A673 (cell line): ENCODE results near the gene UBN2.
"Not testable (repeated sequence)": the region's sequence is repeated elsewhere in the genome, so short reads cannot be mapped to it uniquely, and the experiment has no call there.

Source experiments
- CTCF ChIP-seq: fragments of 300-800, 200-600 bp; sonication (generic); conservative IDR thresholded peaks from 2 replicates; pipeline ENCODE4 v1.5.1; 2017; ENCODE audit warnings: low read depth, mild to moderate bottlenecking, antibody characterized with exemption, low read length, moderate library complexity, mixed read lengths
- EZH2 ChIP-seq: fragments of 200-600 bp; sonication (generic); IDR thresholded peaks from 2 replicates; pipeline ENCODE4 v1.6.1; 2017; ENCODE audit warnings: borderline replicate concordance, low read depth, mild to moderate bottlenecking, mixed read lengths, antibody characterized with exemption, low read length; ENCODE audit not compliant: poor library complexity, severe bottlenecking

DNA sequence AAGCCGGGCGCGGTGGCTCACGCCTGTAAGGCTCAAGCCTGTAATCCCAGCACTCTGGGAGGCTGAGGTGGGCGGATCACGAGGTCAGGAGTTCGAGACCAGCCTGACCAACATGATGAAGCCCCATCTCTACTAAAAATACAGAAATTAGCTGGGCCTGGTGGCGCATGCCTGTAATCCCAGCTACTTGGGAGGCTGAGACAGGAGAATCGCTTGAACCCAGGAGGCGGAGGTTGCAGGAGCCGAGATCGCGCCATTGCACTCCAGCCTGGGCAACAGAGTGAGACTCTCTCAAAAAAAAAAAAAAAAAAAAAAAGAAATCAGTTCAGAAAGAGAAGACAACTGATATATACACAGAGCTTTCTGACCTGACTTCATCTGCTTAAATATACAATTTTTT, 102.4 kb downstream of the UBN2 start:
- TF ChIP-seq CTCF, EZH2: not testable (repeated sequence)
